A673 (cell line): ENCODE data around the gene CAPN5. TPM values are rescaled to one million over a fixed set of nuclear protein-coding genes. Genes with fewer than 3 reads are reported as not detected.

ENCODE experiments used
- BruUV-seq: library from RNA; stranded (reverse); fragments of 400-500 nt; replicated peaks from 2 replicates; lab custom pipeline; 2021; lab: Mats Ljungman, UMichigan
- CTCF ChIA-PET: fragments of 300-600 bp; sonication (Branson Sonifier 250); formaldehyde crosslinking; loops from one replicate; lab custom pipeline; 2022; ENCODE audit warnings: antibody characterized with exemption; lab: Charles Lee
- POLR2A ChIA-PET: fragments of 300-600 bp; sonication (Branson Sonifier 250); formaldehyde crosslinking; loops from one replicate; lab custom pipeline; 2022; ENCODE audit warnings: antibody characterized with exemption; ENCODE audit not compliant: low non-redundant PET; lab: Charles Lee
- DNase-seq: peaks from one replicate; pipeline ENCODE4 v3.0.0-alpha.2; 2015; ENCODE audit warnings: low spot score
- H3K27ac ChIP-seq: fragments of 200-600 bp; sonication (generic); 2 replicates; pipeline ENCODE4 v1.5.1; 2016; ENCODE audit warnings: mixed run types, low read depth, mild to moderate bottlenecking, mixed read lengths, antibody characterized with exemption, low read length; ENCODE audit not compliant: poor library complexity, severe bottlenecking
- H3K27me3 ChIP-seq: fragments of 200-600 bp; sonication (generic); replicated peaks from 2 replicates; pipeline ENCODE4 v1.6.1; 2017; ENCODE audit warnings: mixed run types, low read depth, mild to moderate bottlenecking, mixed read lengths, antibody characterized with exemption, low read length; ENCODE audit not compliant: insufficient read depth, poor library complexity
- H3K36me3 ChIP-seq: fragments of 200-600 bp; sonication (generic); 2 replicates; pipeline ENCODE4 v1.6.1; 2016; ENCODE audit warnings: mixed run types, mild to moderate bottlenecking, mixed read lengths, antibody characterized with exemption, low read length; ENCODE audit not compliant: insufficient read depth, poor library complexity, severe bottlenecking
- H3K4me1 ChIP-seq: fragments of 200-600 bp; sonication (generic); 2 replicates; pipeline ENCODE4 v1.6.1; 2017; ENCODE audit warnings: mixed run types, mild to moderate bottlenecking, mixed read lengths, antibody characterized with exemption, low read length; ENCODE audit not compliant: insufficient read depth, poor library complexity, severe bottlenecking
- H3K4me3 ChIP-seq: fragments of 200-600 bp; sonication (generic); 2 replicates; pipeline ENCODE4 v1.5.1; 2016; ENCODE audit warnings: low read depth, mixed run types, mild to moderate bottlenecking, mixed read lengths, low read length; ENCODE audit not compliant: poor library complexity, severe bottlenecking
- H3K9me3 ChIP-seq: fragments of 200-600 bp; sonication (generic); 2 replicates; pipeline ENCODE4 v1.6.1; 2016; ENCODE audit warnings: mixed run types, low read depth, mild to moderate bottlenecking, mixed read lengths, antibody characterized with exemption, low read length; ENCODE audit not compliant: poor library complexity, severe bottlenecking
- EZH2 ChIP-seq: fragments of 200-600 bp; sonication (generic); IDR thresholded peaks from 2 replicates; pipeline ENCODE4 v1.6.1; 2017; ENCODE audit warnings: borderline replicate concordance, low read depth, mild to moderate bottlenecking, mixed read lengths, antibody characterized with exemption, low read length; ENCODE audit not compliant: poor library complexity, severe bottlenecking
- intact Hi-C: fragments of 100-400 bp; cut with micrococcal nuclease; formaldehyde crosslinking; loops from one replicate; pipeline ENCODE4 v1.10.0; 2022; ENCODE audit not compliant: unreplicated experiment
- total RNA-seq: library from RNA; stranded (reverse); gene quantifications from 2 replicates; pipeline ENCODE4 v1.2.3, GENCODE V29; 2021
- TF ChIP-seq, protein P1 (sequence below): fragments of 300-800, 200-600 bp; sonication (generic); conservative IDR thresholded peaks from 2 replicates; pipeline ENCODE4 v1.5.1; 2017; ENCODE audit warnings: low read depth, mild to moderate bottlenecking, antibody characterized with exemption, low read length, moderate library complexity, mixed read lengths

The CAPN5 gene
- total RNA-seq, 1 experiment from 2014 or later, result 4.3 TPM

DNA sequence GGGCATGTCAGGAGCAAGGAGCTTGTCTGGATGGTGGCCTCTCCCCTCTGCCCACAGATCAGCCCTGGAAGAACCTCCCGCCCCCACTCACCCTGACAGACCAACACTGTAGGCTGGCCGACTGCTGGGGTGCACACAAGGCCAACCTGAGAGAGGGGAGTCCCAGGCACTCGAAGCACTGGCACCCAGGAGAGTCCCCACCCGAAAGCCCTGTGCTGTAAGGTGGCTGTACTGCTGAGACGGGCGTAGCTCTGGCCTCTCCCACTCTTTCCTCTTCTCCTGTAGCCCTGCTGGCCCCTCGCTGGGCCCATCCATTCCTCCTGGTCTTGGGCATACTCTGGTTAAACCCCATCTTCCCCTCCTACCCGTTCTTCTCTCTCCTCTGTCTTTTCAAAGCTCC lies 101.0 kb downstream of the CAPN5 start:
- BruUV-seq, result no TSS peak
- Histone ChIP-seq H3K4me1 (no peaks in the 10 kb centered on the region), H3K27ac (no peak overlapping the region), H3K4me3 (no peak overlapping the region), H3K36me3 (no peaks in the 10 kb centered on the region), H3K27me3 (no peaks in the 10 kb centered on the region), H3K9me3 (no peaks in the 10 kb centered on the region)
- intact Hi-C loops, result no loop called here
- POLR2A ChIA-PET, result no interaction called here
- CTCF ChIA-PET, result no interaction called here
- no peak for DNase-seq
- TF ChIP-seq EZH2, result no peak

DNA sequence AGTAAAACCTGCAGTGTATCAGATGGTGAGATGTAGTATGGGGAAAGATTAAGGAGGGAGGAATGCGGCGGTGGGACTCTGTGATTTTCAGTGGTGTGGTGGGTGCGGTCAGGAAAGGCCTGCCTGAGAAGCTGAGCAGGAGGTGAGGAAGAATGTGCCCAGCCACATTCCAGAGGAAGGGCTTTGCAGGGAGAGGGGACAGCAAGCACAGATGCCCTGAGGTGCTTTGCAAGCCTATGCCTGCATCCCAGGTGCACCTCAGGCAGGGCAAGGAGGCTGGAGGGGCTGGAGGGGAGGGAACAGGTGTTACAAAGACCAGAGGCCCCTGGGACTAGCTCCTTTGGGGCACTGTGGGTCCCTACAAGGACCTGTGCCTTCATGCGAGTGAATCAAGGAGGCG lies 103.3 kb downstream of the CAPN5 start:
- no peaks in the 10 kb centered on the region for H3K27me3 ChIP-seq
- H3K36me3 ChIP-seq, result no peaks in the 10 kb centered on the region
- no peak for TF ChIP-seq EZH2
- TF ChIP-seq, protein P1, sequence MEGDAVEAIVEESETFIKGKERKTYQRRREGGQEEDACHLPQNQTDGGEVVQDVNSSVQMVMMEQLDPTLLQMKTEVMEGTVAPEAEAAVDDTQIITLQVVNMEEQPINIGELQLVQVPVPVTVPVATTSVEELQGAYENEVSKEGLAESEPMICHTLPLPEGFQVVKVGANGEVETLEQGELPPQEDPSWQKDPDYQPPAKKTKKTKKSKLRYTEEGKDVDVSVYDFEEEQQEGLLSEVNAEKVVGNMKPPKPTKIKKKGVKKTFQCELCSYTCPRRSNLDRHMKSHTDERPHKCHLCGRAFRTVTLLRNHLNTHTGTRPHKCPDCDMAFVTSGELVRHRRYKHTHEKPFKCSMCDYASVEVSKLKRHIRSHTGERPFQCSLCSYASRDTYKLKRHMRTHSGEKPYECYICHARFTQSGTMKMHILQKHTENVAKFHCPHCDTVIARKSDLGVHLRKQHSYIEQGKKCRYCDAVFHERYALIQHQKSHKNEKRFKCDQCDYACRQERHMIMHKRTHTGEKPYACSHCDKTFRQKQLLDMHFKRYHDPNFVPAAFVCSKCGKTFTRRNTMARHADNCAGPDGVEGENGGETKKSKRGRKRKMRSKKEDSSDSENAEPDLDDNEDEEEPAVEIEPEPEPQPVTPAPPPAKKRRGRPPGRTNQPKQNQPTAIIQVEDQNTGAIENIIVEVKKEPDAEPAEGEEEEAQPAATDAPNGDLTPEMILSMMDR, result no peak
- no peaks in the 10 kb centered on the region for H3K9me3 ChIP-seq
- no TSS peak for BruUV-seq
- H3K4me1 ChIP-seq, result no peaks in the 10 kb centered on the region
- no peak for DNase-seq
- intact Hi-C loops, result no loop called here
- CTCF ChIA-PET, result interaction anchor here (1.4 kb wide), 1 partner anchor 18 kb away, joined by 3 read pairs; no protein-coding TSS in a partner anchor
- no peak overlapping the region for H3K4me3 ChIP-seq
- POLR2A ChIA-PET, result no interaction called here
- H3K27ac ChIP-seq, result no peak overlapping the region

DNA sequence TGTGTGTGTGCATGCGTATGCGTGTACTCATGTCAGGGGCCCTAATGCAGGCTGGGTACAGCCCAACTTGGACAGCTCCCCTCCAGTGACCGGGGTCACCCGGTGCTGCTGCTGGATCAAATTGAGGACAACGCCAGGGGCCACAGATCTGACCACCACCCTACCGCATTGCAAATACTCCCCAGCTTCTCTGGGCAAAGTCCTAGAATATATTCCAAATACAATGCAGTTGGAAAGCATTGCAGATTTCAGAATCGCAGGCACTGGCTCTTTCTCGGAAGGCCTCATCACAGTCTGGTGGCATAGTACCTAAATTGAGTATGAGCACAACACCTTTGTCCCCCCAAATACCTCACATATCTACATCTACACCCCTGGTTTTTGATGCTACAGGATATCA lies 104.5 kb downstream of the CAPN5 start:
- TF ChIP-seq, protein P1, result no peak
- TF ChIP-seq EZH2, result no peak
- no peak for DNase-seq
- no peaks in the 10 kb centered on the region for H3K27me3 ChIP-seq
- no peaks in the 10 kb centered on the region for H3K4me1 ChIP-seq
- ChIA-PET POLR2A (no interaction called here), CTCF (interaction anchor here (0.7 to 1.4 kb wide), 2 partner anchors 17 to 395 kb away, joined by 3 read pairs; no protein-coding TSS in a partner anchor)
- no peak overlapping the region for H3K4me3 ChIP-seq
- no TSS peak for BruUV-seq
- no peak overlapping the region for H3K27ac ChIP-seq
- intact Hi-C loops, result no loop called here
- H3K9me3 ChIP-seq, result no peaks in the 10 kb centered on the region
- no peaks in the 10 kb centered on the region for H3K36me3 ChIP-seq
